OCI-LY7 (cell line): Measurements from ENCODE around the gene WDR31. TPM values are rescaled to one million over a fixed set of nuclear protein-coding genes. Genes with fewer than 3 reads are reported as not detected.
"Not testable (repeated sequence)": the region's sequence is repeated elsewhere in the genome, so short reads cannot be mapped to it uniquely, and the experiment has no call there.

Experiments used
- BruUV-seq: library from RNA; stranded (reverse); fragments of 400-500 nt; replicated peaks from 2 replicates; lab custom pipeline; 2021; lab: Mats Ljungman, UMichigan
- CTCF ChIA-PET: fragments of 300-600 bp; sonication (Branson Sonifier 250); formaldehyde crosslinking; loops from one replicate; lab custom pipeline; 2022; ENCODE audit warnings: antibody characterized with exemption; ENCODE audit not compliant: unreplicated experiment; lab: Charles Lee
- POLR2A ChIA-PET: fragments of 300-600 bp; sonication (Branson Sonifier 250); formaldehyde crosslinking; loops from one replicate; lab custom pipeline; 2022; ENCODE audit warnings: antibody characterized with exemption; lab: Charles Lee
- DNase-seq: peaks from one replicate; pipeline ENCODE4 v3.0.0-alpha.2; 2015; ENCODE audit warnings: low spot score
- H2AFZ ChIP-seq: fragments of 200-600 bp; sonication (generic), shearing (Covaris generic); 2 replicates; pipeline ENCODE4 v1.6.1; 2014; ENCODE audit warnings: mild to moderate bottlenecking, antibody characterized with exemption, low read length, moderate library complexity
- H3K27ac ChIP-seq: fragments of 200-600 bp; sonication (generic); 2 replicates; pipeline ENCODE4 v1.5.1; 2014; ENCODE audit warnings: mixed run types, low read depth, mild to moderate bottlenecking, moderate library complexity, low read length, inconsistent platforms; ENCODE audit not compliant: poor library complexity, severe bottlenecking
- H3K36me3 ChIP-seq: fragments of 200-600 bp; sonication (generic); 2 replicates; pipeline ENCODE4 v1.6.1; 2014; ENCODE audit warnings: mild to moderate bottlenecking, antibody characterized with exemption, low read length, moderate library complexity, mixed read lengths; ENCODE audit not compliant: insufficient read depth
- H3K4me1 ChIP-seq: fragments of 200-600 bp; sonication (generic); 2 replicates; pipeline ENCODE4 v1.5.1; 2014; ENCODE audit warnings: mild to moderate bottlenecking, low read length; ENCODE audit not compliant: insufficient read depth, poor library complexity, severe bottlenecking
- H3K4me2 ChIP-seq: fragments of 200-600 bp; sonication (generic); 2 replicates; pipeline ENCODE4 v1.6.1; 2014; ENCODE audit warnings: mild to moderate bottlenecking, low read length
- H3K4me3 ChIP-seq: fragments of 200-600 bp; sonication (generic); 2 replicates; pipeline ENCODE4 v1.5.1; 2014; ENCODE audit warnings: mild to moderate bottlenecking, low read depth, low read length; ENCODE audit not compliant: poor library complexity, severe bottlenecking
- H3K79me2 ChIP-seq: fragments of 200-600 bp; sonication (generic); 2 replicates; pipeline ENCODE4 v1.6.1; 2016; ENCODE audit warnings: low read depth, mild to moderate bottlenecking, low read length, moderate library complexity, mixed read lengths; ENCODE audit not compliant: insufficient read depth
- H3K9me2 ChIP-seq: fragments of 200-600 bp; sonication (generic); 2 replicates; pipeline ENCODE4 v1.6.1; 2016; ENCODE audit warnings: mild to moderate bottlenecking, low read length, mixed read lengths; ENCODE audit not compliant: insufficient read depth
- H3K9me3 ChIP-seq: fragments of 200-600 bp; sonication (generic); 2 replicates; pipeline ENCODE4 v1.6.1; 2014; ENCODE audit warnings: mild to moderate bottlenecking, mixed run types, low read length, mixed read lengths
- H4K20me1 ChIP-seq: fragments of 200-600 bp; sonication (generic); 2 replicates; pipeline ENCODE4 v1.6.1; 2014; ENCODE audit warnings: mild to moderate bottlenecking, antibody characterized with exemption, low read length, moderate library complexity, mixed read lengths; ENCODE audit not compliant: insufficient read depth
- EZH2phosphoT487 ChIP-seq: fragments of 200-600 bp; sonication (generic); IDR thresholded peaks from 2 replicates; pipeline ENCODE4 v1.6.1; 2018; ENCODE audit warnings: low read depth, borderline replicate concordance, mild to moderate bottlenecking, mixed run types, antibody characterized with exemption, low read length, moderate library complexity, mixed read lengths
- intact Hi-C: fragments of 100-400 bp; cut with micrococcal nuclease; formaldehyde crosslinking; loops from one replicate; pipeline ENCODE4 v1.10.0; 2022; ENCODE audit not compliant: unreplicated experiment
- total RNA-seq, 2 experiments: library from RNA; depleted of rRNA in 1 of 2; stranded (reverse); fragments of >200 nt in 1 of 2; shearing (Covaris generic) in 1 of 2; gene quantifications; 2 replicates each; pipeline ENCODE4 v1.2.3, GENCODE V29; 2014 to 2022
- TF ChIP-seq, protein P1 (sequence below): fragments of 200-600 bp; sonication (generic); conservative IDR thresholded peaks from 2 replicates; pipeline ENCODE4 v1.5.1; 2014; ENCODE audit warnings: mild to moderate bottlenecking, antibody characterized with exemption, low read length, moderate library complexity, mixed read lengths

WDR31 gene
- total RNA-seq, 2 experiments from 2014 or later: 0.19 to 1.4 TPM

GRCh38 chr9:113296796-113297558 is 43.1 kb downstream of the WDR31 start:
- POLR2A ChIA-PET: interaction anchor here (0.6 to 1.3 kb wide), 4 partner anchors 24 to 1140 kb away, joined by 5 to 6 read pairs (median 5); partner anchors contain the start of gene WDR31
- no peak for DNase-seq
- Histone ChIP-seq H3K4me1 (peaks cover 10% of the 10 kb centered on the region), H3K4me3 (no peak overlapping the region), H3K27ac (no peak overlapping the region), H3K9me3 (no peaks in the 10 kb centered on the region), H3K36me3 (peaks cover 23% of the 10 kb centered on the region), H2AFZ (no peak overlapping the region), H3K4me2 (no peak overlapping the region), H3K79me2 (no peaks in the 10 kb centered on the region), H3K9me2 (no peaks in the 10 kb centered on the region), H4K20me1 (no peaks in the 10 kb centered on the region)
- no TSS peak for BruUV-seq
- intact Hi-C loops: no loop called here
- TF ChIP-seq EZH2phosphoT487: no peak
- TF ChIP-seq, protein P1, sequence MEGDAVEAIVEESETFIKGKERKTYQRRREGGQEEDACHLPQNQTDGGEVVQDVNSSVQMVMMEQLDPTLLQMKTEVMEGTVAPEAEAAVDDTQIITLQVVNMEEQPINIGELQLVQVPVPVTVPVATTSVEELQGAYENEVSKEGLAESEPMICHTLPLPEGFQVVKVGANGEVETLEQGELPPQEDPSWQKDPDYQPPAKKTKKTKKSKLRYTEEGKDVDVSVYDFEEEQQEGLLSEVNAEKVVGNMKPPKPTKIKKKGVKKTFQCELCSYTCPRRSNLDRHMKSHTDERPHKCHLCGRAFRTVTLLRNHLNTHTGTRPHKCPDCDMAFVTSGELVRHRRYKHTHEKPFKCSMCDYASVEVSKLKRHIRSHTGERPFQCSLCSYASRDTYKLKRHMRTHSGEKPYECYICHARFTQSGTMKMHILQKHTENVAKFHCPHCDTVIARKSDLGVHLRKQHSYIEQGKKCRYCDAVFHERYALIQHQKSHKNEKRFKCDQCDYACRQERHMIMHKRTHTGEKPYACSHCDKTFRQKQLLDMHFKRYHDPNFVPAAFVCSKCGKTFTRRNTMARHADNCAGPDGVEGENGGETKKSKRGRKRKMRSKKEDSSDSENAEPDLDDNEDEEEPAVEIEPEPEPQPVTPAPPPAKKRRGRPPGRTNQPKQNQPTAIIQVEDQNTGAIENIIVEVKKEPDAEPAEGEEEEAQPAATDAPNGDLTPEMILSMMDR: no peak
- CTCF ChIA-PET: no interaction called here

DNA sequence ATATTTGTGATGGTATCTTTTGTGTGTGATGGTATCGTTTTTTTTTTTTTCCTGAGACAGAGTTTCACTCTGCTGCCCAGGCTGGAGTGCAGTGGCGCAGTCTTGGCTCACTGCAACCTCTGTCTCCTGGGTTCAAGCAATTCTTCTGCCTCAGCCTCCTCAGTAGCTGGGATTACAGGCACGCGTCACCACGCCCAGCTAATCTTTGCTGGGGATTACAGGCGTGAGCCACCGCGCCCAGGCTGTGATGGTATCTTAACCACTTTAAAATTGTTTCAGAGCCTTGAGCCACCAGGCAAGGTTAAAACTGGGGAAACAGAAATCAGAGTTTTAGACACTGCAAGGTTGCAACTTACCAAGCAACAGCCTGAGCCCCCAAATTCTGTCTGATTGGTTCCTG is 43.8 kb downstream of the WDR31 start:
- H2AFZ ChIP-seq, H3K9me3 ChIP-seq, intact Hi-C loops, CTCF ChIA-PET, H3K79me2 ChIP-seq, BruUV-seq, H4K20me1 ChIP-seq, H3K9me2 ChIP-seq, H3K4me3 ChIP-seq, H3K27ac ChIP-seq, H3K4me2 ChIP-seq, DNase-seq: not testable (repeated sequence)
- H3K4me1 ChIP-seq: peaks cover 10% of the 10 kb centered on the region
- POLR2A ChIA-PET: interaction anchor here (0.6 to 1.3 kb wide), 6 partner anchors 12 to 1140 kb away, joined by 3 to 5 read pairs (median 4); partner anchors contain the start of gene WDR31
- peaks cover 30% of the 10 kb centered on the region for H3K36me3 ChIP-seq

DNA sequence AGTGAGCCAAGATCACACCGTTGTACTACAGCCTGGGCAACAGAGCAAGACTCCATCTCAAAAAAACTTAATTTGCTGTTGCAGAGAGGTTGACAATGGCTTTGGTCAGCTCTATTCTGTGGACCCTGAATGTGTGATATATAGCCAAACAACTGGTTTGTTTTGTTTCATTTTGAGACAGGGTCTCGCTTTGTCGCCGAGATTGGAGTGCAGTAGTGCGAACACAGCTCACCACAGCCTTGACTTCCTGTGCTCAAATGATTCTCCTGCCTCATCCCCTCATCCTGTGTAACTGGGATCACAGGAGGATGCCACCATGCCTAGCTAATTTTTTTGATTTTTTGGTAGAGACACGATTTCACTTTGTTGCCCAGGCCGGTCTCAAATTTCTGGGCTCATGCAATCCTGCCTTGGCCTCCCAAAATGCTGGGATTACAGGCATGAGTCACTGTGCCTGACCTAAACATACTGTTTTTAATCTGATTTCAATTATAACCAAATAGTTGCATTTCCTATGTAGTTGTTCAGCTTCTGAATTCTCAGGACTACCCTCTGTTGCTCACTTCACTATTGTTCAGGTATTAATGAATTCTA is 46.7 kb downstream of the WDR31 start:
- H3K4me2 ChIP-seq: no peak overlapping the region
- DNase-seq: no peak
- peaks cover 59% of the 10 kb centered on the region for H3K36me3 ChIP-seq
- H3K79me2 ChIP-seq: no peaks in the 10 kb centered on the region
- BruUV-seq: no TSS peak
- intact Hi-C loops: no loop called here
- no peak overlapping the region for H3K4me3 ChIP-seq
- ChIA-PET CTCF (no interaction called here), POLR2A (interaction anchor here (0.9 kb wide), 1 partner anchor 91 kb away, joined by 3 read pairs; no protein-coding TSS in a partner anchor)
- H3K9me2 ChIP-seq: no peaks in the 10 kb centered on the region
- H3K27ac ChIP-seq: no peak overlapping the region
- no peaks in the 10 kb centered on the region for H4K20me1 ChIP-seq
- no peaks in the 10 kb centered on the region for H3K9me3 ChIP-seq
- no peak overlapping the region for H2AFZ ChIP-seq
- H3K4me1 ChIP-seq: no peaks in the 10 kb centered on the region
- TF ChIP-seq EZH2phosphoT487: no peak
- TF ChIP-seq, protein P1: no peak
